PC-3 (cell line): Measurements from ENCODE around the gene KCNH3. TPM values are rescaled to one million over a fixed set of nuclear protein-coding genes. Genes with fewer than 3 reads are reported as not detected.

Source experiments
- ATAC-seq: fragments of 200-7000 bp; cut with Tn5 transposase; 2 replicates; pipeline ENCODE4 v1.9.1; 2020; ENCODE audit warnings: mild to moderate bottlenecking, moderate library complexity
- BruUV-seq: library from RNA; stranded (reverse); fragments of 400-500 nt; replicated peaks from 2 replicates; lab custom pipeline; 2021; lab: Mats Ljungman, UMichigan
- CTCF ChIA-PET: fragments of 300-600 bp; sonication (Branson Sonifier 250); formaldehyde crosslinking; loops from one replicate; lab custom pipeline; 2022; ENCODE audit warnings: antibody characterized with exemption; lab: Charles Lee
- POLR2A ChIA-PET: fragments of 300-600 bp; sonication (Branson Sonifier 250); formaldehyde crosslinking; loops from one replicate; lab custom pipeline; 2022; ENCODE audit warnings: antibody characterized with exemption; ENCODE audit not compliant: unreplicated experiment; lab: Charles Lee
- DNase-seq: peaks from one replicate; pipeline ENCODE4 v3.0.0-alpha.2; 2015
- H2AFZ ChIP-seq: fragments of 300-600 bp; sonication (generic); 2 replicates; pipeline ENCODE4 v1.6.0; 2016; ENCODE audit warnings: antibody characterized with exemption, low read length
- H3F3A ChIP-seq: fragments of 300-600 bp; sonication (generic); one replicate; pipeline ENCODE4 v1.6.0; 2017; ENCODE audit warnings: antibody characterized with exemption, low read length, control low read depth, mild to moderate bottlenecking; ENCODE audit not compliant: unreplicated experiment
- H3K27ac ChIP-seq: fragments of 300-600 bp; sonication (generic); 2 replicates; pipeline ENCODE4 v1.5.1; 2016; ENCODE audit warnings: mild to moderate bottlenecking, low read length
- H3K27me3 ChIP-seq: fragments of 300-600 bp; sonication (generic); 2 replicates; pipeline ENCODE4 v1.6.1; 2016; ENCODE audit warnings: low read length, mixed read lengths
- H3K36me3 ChIP-seq: fragments of 300-600 bp; sonication (generic); 2 replicates; pipeline ENCODE4 v1.6.1; 2016; ENCODE audit warnings: low read depth, mixed run types, low read length, mixed read lengths
- H3K4me1 ChIP-seq: fragments of 300-600 bp; sonication (generic); 2 replicates; pipeline ENCODE4 v1.5.1; 2016; ENCODE audit warnings: low read length; ENCODE audit not compliant: insufficient read depth
- H3K4me2 ChIP-seq: fragments of 300-600 bp; sonication (generic); 2 replicates; pipeline ENCODE4 v1.6.0; 2016; ENCODE audit warnings: low read length
- H3K4me3 ChIP-seq: fragments of 300-600 bp; sonication (generic); 2 replicates; pipeline ENCODE4 v1.5.1; 2016; ENCODE audit warnings: mild to moderate bottlenecking, low read length, mixed read lengths
- H3K79me2 ChIP-seq: fragments of 300-600 bp; sonication (generic); 2 replicates; pipeline ENCODE4 v1.6.1; 2017; ENCODE audit warnings: low read length, mixed read lengths
- H3K9ac ChIP-seq: fragments of 300-600 bp; sonication (generic); 2 replicates; pipeline ENCODE4 v1.6.0; 2016; ENCODE audit warnings: mild to moderate bottlenecking, low read length
- H3K9me2 ChIP-seq: fragments of 300-600 bp; sonication (generic); replicated peaks from 2 replicates; pipeline ENCODE4 v1.6.1; 2016; ENCODE audit warnings: mixed run types, low read length, mixed read lengths
- H3K9me3 ChIP-seq: fragments of 300-600 bp; sonication (generic); 2 replicates; pipeline ENCODE4 v1.6.1; 2016; ENCODE audit warnings: low read length, mixed read lengths
- H4K20me1 ChIP-seq: fragments of 300-600 bp; sonication (generic); 2 replicates; pipeline ENCODE4 v1.6.1; 2016; ENCODE audit warnings: low read length, mixed read lengths
- CTCF ChIP-seq: fragments of 300-600 bp; sonication (generic); conservative IDR thresholded peaks from 2 replicates; pipeline ENCODE4 v1.5.1; 2017; ENCODE audit warnings: antibody characterized with exemption, low read depth, mild to moderate bottlenecking, low read length
- EZH2 ChIP-seq: fragments of 300-600 bp; sonication (generic); IDR thresholded peaks from one replicate; pipeline ENCODE4 v1.6.1; 2017; ENCODE audit warnings: antibody characterized with exemption, mild to moderate bottlenecking, low read length; ENCODE audit not compliant: unreplicated experiment
- EZH2phosphoT487 ChIP-seq: fragments of 300-600 bp; sonication (generic); IDR thresholded peaks from 2 replicates; pipeline ENCODE4 v1.6.1; 2018; ENCODE audit warnings: mild to moderate bottlenecking, antibody characterized with exemption, low read length, borderline replicate concordance
- intact Hi-C: fragments of 100-400 bp; cut with micrococcal nuclease; formaldehyde crosslinking; loops from 2 replicates; pipeline ENCODE4 v1.9.0; 2023
- total RNA-seq: library from RNA; depleted of rRNA; stranded (reverse); fragments of >200 nt; gene quantifications from 2 replicates; pipeline ENCODE4 v1.2.3, GENCODE V29; 2014

Gene KCNH3
- total RNA-seq, 1 experiment from 2014 or later: 0.07 TPM

- Histone ChIP-seq H3K4me2 (no peak overlapping the region), H3K9me3 (no peaks in the 10 kb centered on the region), H3K79me2 (no peaks in the 10 kb centered on the region), H3K9ac (no peak overlapping the region), H3K27ac (no peak overlapping the region), H3K9me2 (no peaks in the 10 kb centered on the region), H4K20me1 (no peaks in the 10 kb centered on the region), H3K4me1 (no peaks in the 10 kb centered on the region), H3K27me3 (no peaks in the 10 kb centered on the region), H3K36me3 (no peaks in the 10 kb centered on the region), H2AFZ (no peak overlapping the region), H3K4me3 (no peak overlapping the region), H3F3A (no peaks in the 10 kb centered on the region)
- TF ChIP-seq EZH2 (no peak), EZH2phosphoT487 (no peak), CTCF (no peak)
- POLR2A ChIA-PET: no interaction called here
- no peak for DNase-seq
- no TSS peak for BruUV-seq
- intact Hi-C loops: no loop called here
- CTCF ChIA-PET: no interaction called here
- ATAC-seq: no peak
Measured at GRCh38 chr12:49547090-49547690, 8.4 kb downstream of the KCNH3 start.

DNA sequence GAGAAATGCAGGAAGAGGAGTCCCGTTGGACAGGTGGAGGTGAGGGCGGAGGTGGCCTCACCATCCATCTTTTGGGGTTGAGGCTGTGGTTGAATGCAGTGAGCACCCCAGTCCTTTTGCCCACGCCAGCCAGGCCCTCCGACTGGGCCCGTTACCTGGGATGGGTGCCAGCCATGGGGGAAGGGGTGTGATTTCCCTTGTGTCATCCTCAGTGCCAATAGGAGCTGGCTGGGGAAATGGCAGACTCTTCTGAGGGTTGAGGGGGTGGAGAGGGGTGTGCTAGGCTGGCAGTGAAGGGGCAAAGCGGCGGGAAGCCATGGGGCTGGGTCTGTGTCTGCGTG is 9.6 kb downstream of the KCNH3 start:
- ATAC-seq (no peak), DNase-seq (no peak)
- no peaks in the 10 kb centered on the region for H3K4me1 ChIP-seq
- ChIA-PET POLR2A (no interaction called here), CTCF (no interaction called here)
- no peaks in the 10 kb centered on the region for H4K20me1 ChIP-seq
- no peaks in the 10 kb centered on the region for H3K9me3 ChIP-seq
- no peak overlapping the region for H3K4me3 ChIP-seq
- H3K27ac ChIP-seq: no peak overlapping the region
- TF ChIP-seq EZH2: no peak
- TF ChIP-seq EZH2phosphoT487: no peak
- TF ChIP-seq CTCF: no peak
- no peaks in the 10 kb centered on the region for H3K9me2 ChIP-seq
- BruUV-seq: no TSS peak
- H3F3A ChIP-seq: no peaks in the 10 kb centered on the region
- intact Hi-C loops: no loop called here
- 0 out of 2 replicates have a peak overlapping the region, but pooled peaks have one; percentile 26 for H3K4me2 ChIP-seq
- peak overlapping the region; percentile 50; the same call in 1 of the 2 replicates for H2AFZ ChIP-seq
- no peaks in the 10 kb centered on the region for H3K36me3 ChIP-seq
- no peaks in the 10 kb centered on the region for H3K27me3 ChIP-seq
- no peaks in the 10 kb centered on the region for H3K79me2 ChIP-seq
- H3K9ac ChIP-seq: no peak overlapping the region

GRCh38 chr12:49548822-49549648 is 10.2 kb downstream of the KCNH3 start:
- Histone ChIP-seq H3K4me2 (peak overlapping the region; percentile 26; the same call in 1 of the 2 replicates), H3F3A (no peaks in the 10 kb centered on the region), H2AFZ (peak overlapping the region; percentile 50), H3K27me3 (no peaks in the 10 kb centered on the region), H3K4me3 (no peak overlapping the region), H3K9ac (no peak overlapping the region), H3K9me2 (no peaks in the 10 kb centered on the region), H3K9me3 (no peaks in the 10 kb centered on the region), H3K4me1 (no peaks in the 10 kb centered on the region), H3K27ac (no peak overlapping the region), H3K79me2 (no peaks in the 10 kb centered on the region), H3K36me3 (no peaks in the 10 kb centered on the region), H4K20me1 (no peaks in the 10 kb centered on the region)
- BruUV-seq: no TSS peak
- intact Hi-C loops: no loop called here
- TF ChIP-seq EZH2phosphoT487 (no peak), CTCF (0 out of 2 replicates have a peak, but pooled peaks have one; percentile 12)
- POLR2A ChIA-PET: no interaction called here
- CTCF ChIA-PET: no interaction called here
- ATAC-seq: peak; percentile 21; the same call in 1 of the 2 replicates
- DNase-seq: no peak
